Activated T-helper 17 cell treated with anti-CD3 and anti-CD28 coated beads, Interleukin-2, amount 50 U/mL, for 72 hours (primary cell): ENCODE measurements around the gene GOLGA3. TPM values are rescaled to one million over a fixed set of nuclear protein-coding genes. Genes with fewer than 3 reads are reported as not detected.
"Not testable (repeated sequence)": the region's sequence is repeated elsewhere in the genome, so short reads cannot be mapped to it uniquely, and the experiment has no call there.

Source experiments
- ATAC-seq: fragments of 150-1000 bp; cut with Tn5 transposase; replicated peaks from 2 replicates; pipeline ENCODE4 v1.10.0; 2021; ENCODE audit warnings: mild to moderate bottlenecking, moderate library complexity
- H3K27ac Mint-ChIP-seq: one replicate; pipeline ENCODE4 v1.8.0; 2022; ENCODE audit warnings: mixed read lengths
- H3K27me3 Mint-ChIP-seq: one replicate; pipeline ENCODE4 v1.8.0; 2022; ENCODE audit warnings: mixed read lengths
- H3K36me3 Mint-ChIP-seq: one replicate; pipeline ENCODE4 v1.8.0; 2022; ENCODE audit warnings: low read depth, mild to moderate bottlenecking, mixed read lengths
- H3K4me1 Mint-ChIP-seq: one replicate; pipeline ENCODE4 v1.8.0; 2022; ENCODE audit warnings: mixed read lengths
- H3K4me3 Mint-ChIP-seq: one replicate; pipeline ENCODE4 v1.8.0; 2022; ENCODE audit warnings: mild to moderate bottlenecking, mixed read lengths
- H3K9me3 Mint-ChIP-seq: one replicate; pipeline ENCODE4 v1.8.0; 2022; ENCODE audit warnings: mixed read lengths
- total RNA-seq, 2 donors: library from RNA; stranded (reverse); gene quantifications; one replicate each; pipeline ENCODE4 v1.2.3, GENCODE V29; 2022

The GOLGA3 gene
- total RNA-seq, 2 donors from 2014 or later, result 51.8 to 56.8 TPM

- Mint-ChIP-seq H3K27me3 (no peaks in the 10 kb centered on the region), H3K36me3 (peaks cover 87% of the 10 kb centered on the region), H3K9me3 (no peaks in the 10 kb centered on the region), H3K27ac (peak overlapping the region; percentile 36), H3K4me1 (no peaks in the 10 kb centered on the region), H3K4me3 (peak overlapping the region; percentile 13)
- peak; percentile 29 for ATAC-seq
Measured at GRCh38 chr12:132812631-132813305, 15.9 kb downstream of the GOLGA3 start.

GRCh38 chr12:132809391-132809790 lies 19.3 kb downstream of the GOLGA3 start:
- ATAC-seq, H3K4me1 Mint-ChIP-seq, H3K27ac Mint-ChIP-seq, H3K27me3 Mint-ChIP-seq, H3K9me3 Mint-ChIP-seq, H3K4me3 Mint-ChIP-seq: not testable (repeated sequence)
- H3K36me3 Mint-ChIP-seq, result peaks cover 91% of the 10 kb centered on the region

- H3K36me3 Mint-ChIP-seq, result peaks cover 91% of the 10 kb centered on the region
- H3K4me3 Mint-ChIP-seq, result no peak overlapping the region
- H3K27me3 Mint-ChIP-seq, result no peaks in the 10 kb centered on the region
- H3K4me1 Mint-ChIP-seq, result no peaks in the 10 kb centered on the region
- no peak for ATAC-seq
- no peak overlapping the region for H3K27ac Mint-ChIP-seq
- H3K9me3 Mint-ChIP-seq, result no peaks in the 10 kb centered on the region
Measured at GRCh38 chr12:132807295-132808092, 21.2 kb downstream of the GOLGA3 start.

- Mint-ChIP-seq H3K36me3 (peaks cover 91% of the 10 kb centered on the region), H3K27ac (no peak overlapping the region), H3K27me3 (no peaks in the 10 kb centered on the region), H3K9me3 (no peaks in the 10 kb centered on the region), H3K4me3 (no peak overlapping the region), H3K4me1 (no peaks in the 10 kb centered on the region)
- no peak for ATAC-seq
Measured at GRCh38 chr12:132806857-132807256, 21.8 kb downstream of the GOLGA3 start.

- Mint-ChIP-seq H3K36me3 (peaks cover 95% of the 10 kb centered on the region), H3K27ac (no peak overlapping the region), H3K27me3 (no peaks in the 10 kb centered on the region), H3K4me1 (no peaks in the 10 kb centered on the region), H3K4me3 (no peak overlapping the region), H3K9me3 (no peaks in the 10 kb centered on the region)
- ATAC-seq, result no peak
Measured at GRCh38 chr12:132804426-132804861, 24.2 kb downstream of the GOLGA3 start.

GRCh38 chr12:132803888-132804287 lies 24.8 kb downstream of the GOLGA3 start:
- H3K27ac Mint-ChIP-seq, result no peak overlapping the region
- ATAC-seq, result no peak
- peaks cover 95% of the 10 kb centered on the region for H3K36me3 Mint-ChIP-seq
- H3K27me3 Mint-ChIP-seq, result no peaks in the 10 kb centered on the region
- H3K4me1 Mint-ChIP-seq, result no peaks in the 10 kb centered on the region
- H3K4me3 Mint-ChIP-seq, result no peak overlapping the region
- no peaks in the 10 kb centered on the region for H3K9me3 Mint-ChIP-seq

- no peaks in the 10 kb centered on the region for H3K4me1 Mint-ChIP-seq
- peaks cover 95% of the 10 kb centered on the region for H3K36me3 Mint-ChIP-seq
Measured at GRCh38 chr12:132803125-132803524, 25.5 kb downstream of the GOLGA3 start.

GRCh38 chr12:132801741-132802140 lies 26.9 kb downstream of the GOLGA3 start:
- Mint-ChIP-seq H3K9me3 (no peaks in the 10 kb centered on the region), H3K36me3 (peaks cover 94% of the 10 kb centered on the region), H3K4me1 (no peaks in the 10 kb centered on the region), H3K4me3 (no peak overlapping the region), H3K27me3 (no peaks in the 10 kb centered on the region), H3K27ac (no peak overlapping the region)
- no peak for ATAC-seq

More at GRCh38 chr12:132803125-132803524, 25.5 kb downstream of the GOLGA3 start:
- ATAC-seq, result no peak
- no peaks in the 10 kb centered on the region for H3K27me3 Mint-ChIP-seq
- no peaks in the 10 kb centered on the region for H3K9me3 Mint-ChIP-seq
- no peak overlapping the region for H3K4me3 Mint-ChIP-seq
- no peak overlapping the region for H3K27ac Mint-ChIP-seq

- no peak for ATAC-seq
- no peak overlapping the region for H3K4me3 Mint-ChIP-seq
- H3K9me3 Mint-ChIP-seq, result no peaks in the 10 kb centered on the region
- H3K36me3 Mint-ChIP-seq, result peaks cover 99% of the 10 kb centered on the region
- no peaks in the 10 kb centered on the region for H3K4me1 Mint-ChIP-seq
- H3K27me3 Mint-ChIP-seq, result no peaks in the 10 kb centered on the region
- H3K27ac Mint-ChIP-seq, result no peak overlapping the region
Measured at GRCh38 chr12:132798836-132799235, 29.8 kb downstream of the GOLGA3 start.

- no peak for ATAC-seq
- no peak overlapping the region for H3K4me3 Mint-ChIP-seq
- H3K9me3 Mint-ChIP-seq, result no peaks in the 10 kb centered on the region
- no peak overlapping the region for H3K27ac Mint-ChIP-seq
- H3K4me1 Mint-ChIP-seq, result no peaks in the 10 kb centered on the region
- no peaks in the 10 kb centered on the region for H3K27me3 Mint-ChIP-seq
- H3K36me3 Mint-ChIP-seq, result peaks cover 93% of the 10 kb centered on the region
Measured at GRCh38 chr12:132797820-132798570, 30.7 kb downstream of the GOLGA3 start.

- H3K27me3 Mint-ChIP-seq, result no peaks in the 10 kb centered on the region
- no peak overlapping the region for H3K27ac Mint-ChIP-seq
- no peak for ATAC-seq
- H3K4me1 Mint-ChIP-seq, result no peaks in the 10 kb centered on the region
- peaks cover 84% of the 10 kb centered on the region for H3K36me3 Mint-ChIP-seq
- H3K4me3 Mint-ChIP-seq, result no peak overlapping the region
- no peaks in the 10 kb centered on the region for H3K9me3 Mint-ChIP-seq
Measured at GRCh38 chr12:132795847-132796246, 32.8 kb downstream of the GOLGA3 start.

GRCh38 chr12:132791940-132792339 lies 36.7 kb downstream of the GOLGA3 start:
- ATAC-seq, result not testable (repeated sequence)

GRCh38 chr12:132789099-132789471 lies 39.6 kb downstream of the GOLGA3 start:
- Mint-ChIP-seq H3K27ac (no peak overlapping the region), H3K9me3 (no peaks in the 10 kb centered on the region), H3K4me1 (no peaks in the 10 kb centered on the region), H3K4me3 (no peak overlapping the region), H3K27me3 (no peaks in the 10 kb centered on the region), H3K36me3 (peaks cover 82% of the 10 kb centered on the region)
- no peak for ATAC-seq

More at GRCh38 chr12:132791940-132792339, 36.7 kb downstream of the GOLGA3 start:
- H3K4me1 Mint-ChIP-seq, H3K9me3 Mint-ChIP-seq, H3K27ac Mint-ChIP-seq, H3K4me3 Mint-ChIP-seq, H3K27me3 Mint-ChIP-seq: not testable (repeated sequence)
- peaks cover 82% of the 10 kb centered on the region for H3K36me3 Mint-ChIP-seq

- H3K4me3 Mint-ChIP-seq, result no peak overlapping the region
- peaks cover 83% of the 10 kb centered on the region for H3K36me3 Mint-ChIP-seq
Measured at GRCh38 chr12:132788375-132789098, 40.1 kb downstream of the GOLGA3 start.

More at GRCh38 chr12:132788375-132789098, 40.1 kb downstream of the GOLGA3 start:
- Mint-ChIP-seq H3K27ac (no peak overlapping the region), H3K9me3 (no peaks in the 10 kb centered on the region), H3K27me3 (no peaks in the 10 kb centered on the region), H3K4me1 (no peaks in the 10 kb centered on the region)
- no peak for ATAC-seq
